Measurements from ENCODE around the gene TTLL11.

The TTLL11 gene

DNA sequence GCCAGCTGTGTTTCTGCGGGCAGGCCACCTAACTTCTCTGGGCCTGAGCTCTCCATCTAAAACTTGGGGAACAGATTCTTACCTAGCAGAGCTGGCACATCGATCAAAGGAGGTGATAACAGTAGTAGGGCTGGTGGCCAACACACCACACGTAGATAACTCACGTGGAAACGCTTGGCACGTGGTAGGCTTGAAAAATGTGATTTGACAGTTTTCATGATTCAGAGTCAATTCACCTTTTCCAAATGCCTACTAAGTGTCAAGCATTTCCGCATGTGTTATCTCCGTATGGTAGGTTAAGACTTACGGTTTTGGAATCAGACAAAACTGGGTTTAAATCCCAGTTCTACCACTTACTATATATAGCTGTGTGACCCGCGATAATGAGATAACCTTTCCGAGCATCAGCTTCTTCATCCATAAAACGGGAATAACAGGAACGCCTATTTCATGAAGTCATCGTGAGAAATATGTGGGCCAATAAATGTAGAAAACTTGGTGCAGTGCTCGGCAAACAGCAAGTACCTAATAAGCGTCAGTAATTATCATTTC is 41.0 kb upstream of the TTLL11 start:
- TF ChIP-seq, protein P1, sequence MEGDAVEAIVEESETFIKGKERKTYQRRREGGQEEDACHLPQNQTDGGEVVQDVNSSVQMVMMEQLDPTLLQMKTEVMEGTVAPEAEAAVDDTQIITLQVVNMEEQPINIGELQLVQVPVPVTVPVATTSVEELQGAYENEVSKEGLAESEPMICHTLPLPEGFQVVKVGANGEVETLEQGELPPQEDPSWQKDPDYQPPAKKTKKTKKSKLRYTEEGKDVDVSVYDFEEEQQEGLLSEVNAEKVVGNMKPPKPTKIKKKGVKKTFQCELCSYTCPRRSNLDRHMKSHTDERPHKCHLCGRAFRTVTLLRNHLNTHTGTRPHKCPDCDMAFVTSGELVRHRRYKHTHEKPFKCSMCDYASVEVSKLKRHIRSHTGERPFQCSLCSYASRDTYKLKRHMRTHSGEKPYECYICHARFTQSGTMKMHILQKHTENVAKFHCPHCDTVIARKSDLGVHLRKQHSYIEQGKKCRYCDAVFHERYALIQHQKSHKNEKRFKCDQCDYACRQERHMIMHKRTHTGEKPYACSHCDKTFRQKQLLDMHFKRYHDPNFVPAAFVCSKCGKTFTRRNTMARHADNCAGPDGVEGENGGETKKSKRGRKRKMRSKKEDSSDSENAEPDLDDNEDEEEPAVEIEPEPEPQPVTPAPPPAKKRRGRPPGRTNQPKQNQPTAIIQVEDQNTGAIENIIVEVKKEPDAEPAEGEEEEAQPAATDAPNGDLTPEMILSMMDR (conservative IDR thresholded peaks at IDR 0.05) = no peak
- no peak for TF ChIP-seq ZFX (IDR thresholded peaks at IDR 0.05)
- peak overlapping the region; percentile 24 for H3K27ac ChIP-seq

DNA sequence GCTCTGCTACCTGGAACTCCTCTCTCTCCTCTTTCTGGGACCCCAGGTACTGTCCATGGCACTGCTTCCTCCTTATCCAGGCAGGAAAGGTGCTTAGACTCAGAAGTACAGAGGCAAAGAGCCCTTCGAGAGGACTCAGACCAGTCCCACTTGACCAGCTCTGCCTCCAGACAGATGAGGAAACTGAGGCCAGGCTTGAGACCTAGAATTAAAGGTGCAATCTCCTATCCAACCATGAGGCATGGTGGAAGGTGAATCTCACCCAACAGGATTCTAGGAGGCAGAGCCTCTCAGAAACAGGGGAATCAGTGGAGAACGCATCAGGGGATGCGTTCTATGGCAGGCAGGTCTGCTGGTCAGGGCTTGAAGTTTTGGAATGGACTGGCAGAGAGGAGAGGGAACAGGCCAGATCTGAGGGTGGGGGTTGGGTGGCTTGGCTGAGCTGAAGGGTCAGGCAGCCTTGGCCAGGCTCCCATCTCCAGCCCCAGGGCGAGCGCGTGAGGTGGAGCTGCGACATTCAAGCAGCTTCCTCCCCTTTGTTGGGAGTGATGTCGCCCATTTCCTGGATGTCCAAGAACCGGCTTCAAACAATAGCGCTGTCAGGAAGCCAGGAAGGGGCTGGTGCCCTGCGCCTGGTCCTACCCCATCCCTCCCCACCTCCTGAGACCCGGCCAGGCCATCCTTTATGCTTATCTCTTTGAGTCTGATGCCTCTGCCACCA is 40.3 kb upstream of the TTLL11 start:
- TF ChIP-seq ZFX (IDR thresholded peaks at IDR 0.05) = no peak
- TF ChIP-seq, protein P1 (conservative IDR thresholded peaks at IDR 0.05) = no peak
- H3K27ac ChIP-seq = peak overlapping the region; percentile 7

DNA sequence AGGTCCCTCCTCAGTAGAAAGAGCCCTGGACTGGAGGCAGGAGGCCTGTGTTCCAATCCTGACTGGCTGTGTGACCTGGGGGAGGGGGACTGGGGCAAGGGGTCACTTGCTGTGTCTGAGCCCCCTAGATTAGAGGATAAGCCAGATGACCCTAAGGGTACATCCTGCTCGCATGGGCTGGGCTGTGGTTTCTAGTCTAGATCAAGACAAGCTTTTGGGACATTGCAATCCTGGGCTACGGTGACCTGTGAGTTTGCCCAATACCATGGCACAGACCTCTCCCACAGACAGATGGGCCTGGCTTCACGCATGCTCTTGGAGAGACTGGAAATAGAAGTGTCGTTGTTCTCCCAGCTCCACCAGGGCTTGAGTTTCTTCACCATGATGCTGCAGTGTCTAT is 39.4 kb upstream of the TTLL11 start:
- H3K27ac ChIP-seq = no peak overlapping the region
- TF ChIP-seq, protein P1 (conservative IDR thresholded peaks at IDR 0.05) = no peak
- TF ChIP-seq ZFX (IDR thresholded peaks at IDR 0.05) = no peak

DNA sequence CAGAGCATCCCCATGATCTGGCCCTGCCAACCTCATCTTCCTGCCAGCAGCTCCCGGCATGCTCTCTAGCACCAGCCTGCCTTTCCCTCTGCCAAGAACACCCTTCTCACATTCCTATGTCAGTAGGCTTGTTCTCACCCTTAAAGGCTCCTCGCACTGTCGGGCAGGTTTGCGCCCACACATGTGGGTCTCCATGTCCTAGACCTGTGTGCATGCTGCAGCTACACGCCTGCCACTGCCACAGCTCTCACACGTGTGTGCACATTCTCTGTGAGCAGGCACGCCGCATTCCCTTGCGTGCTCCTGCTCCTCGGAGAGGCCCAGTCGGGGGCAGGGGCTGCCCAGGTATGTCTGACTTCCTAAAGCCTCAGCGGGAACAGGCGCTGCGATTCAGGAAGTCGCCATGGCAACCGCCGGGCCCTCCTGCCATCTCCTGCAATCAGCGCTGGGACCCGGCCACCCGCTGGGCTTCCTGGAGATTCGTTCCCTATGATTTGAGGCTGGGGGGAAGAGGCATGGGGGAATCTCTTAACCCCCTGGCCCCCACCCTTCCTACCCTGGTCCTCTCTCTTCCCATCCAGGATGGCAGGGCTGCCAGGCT is 38.4 kb upstream of the TTLL11 start:
- no peak overlapping the region for H3K27ac ChIP-seq
- TF ChIP-seq ZFX (IDR thresholded peaks at IDR 0.05) = no peak
- TF ChIP-seq, protein P1 (conservative IDR thresholded peaks at IDR 0.05) = no peak

DNA sequence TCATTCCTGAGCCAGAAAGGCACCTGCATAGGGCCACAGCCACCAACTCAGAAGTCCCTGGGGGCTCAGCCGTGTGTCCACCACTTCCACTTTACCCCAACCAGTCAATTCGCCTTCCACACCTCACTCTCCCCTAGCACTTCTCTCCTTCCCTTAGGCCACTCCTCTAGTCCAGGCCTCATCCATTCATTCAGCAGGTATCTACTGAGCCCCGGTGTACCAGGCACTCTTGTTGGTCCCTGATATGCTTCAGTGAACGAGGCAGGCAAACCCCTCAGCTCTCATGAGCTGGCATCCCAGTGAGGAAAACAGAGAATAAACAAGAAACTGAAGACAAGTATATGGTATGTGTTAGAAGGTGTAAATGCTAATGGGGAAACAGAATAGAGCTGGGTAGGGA is 37.7 kb upstream of the TTLL11 start:
- H3K27ac ChIP-seq = no peak overlapping the region
- TF ChIP-seq ZFX (IDR thresholded peaks at IDR 0.05) = no peak
- TF ChIP-seq, protein P1 (conservative IDR thresholded peaks at IDR 0.05) = no peak

DNA sequence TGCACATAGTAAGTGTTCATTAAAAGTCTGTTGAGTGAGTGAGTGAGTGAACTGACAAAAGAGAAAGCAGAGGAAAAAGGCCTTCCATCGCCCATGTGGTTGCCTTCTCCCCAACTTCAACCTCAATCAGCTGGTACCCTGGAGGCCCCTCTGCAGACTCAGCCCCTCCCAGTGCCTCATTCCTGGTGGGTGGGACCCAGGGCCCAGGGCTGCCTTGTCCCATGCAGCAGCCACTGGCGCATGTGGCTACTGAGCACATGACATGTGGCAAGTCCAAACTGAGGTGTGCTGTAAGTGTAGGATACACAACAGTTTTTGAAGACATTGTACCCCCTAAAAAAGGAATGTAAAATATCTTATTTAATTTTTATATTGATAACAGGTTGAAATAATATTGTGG is 36.9 kb upstream of the TTLL11 start:
- no peak for TF ChIP-seq ZFX (IDR thresholded peaks at IDR 0.05)
- TF ChIP-seq, protein P1 (conservative IDR thresholded peaks at IDR 0.05) = no peak

DNA sequence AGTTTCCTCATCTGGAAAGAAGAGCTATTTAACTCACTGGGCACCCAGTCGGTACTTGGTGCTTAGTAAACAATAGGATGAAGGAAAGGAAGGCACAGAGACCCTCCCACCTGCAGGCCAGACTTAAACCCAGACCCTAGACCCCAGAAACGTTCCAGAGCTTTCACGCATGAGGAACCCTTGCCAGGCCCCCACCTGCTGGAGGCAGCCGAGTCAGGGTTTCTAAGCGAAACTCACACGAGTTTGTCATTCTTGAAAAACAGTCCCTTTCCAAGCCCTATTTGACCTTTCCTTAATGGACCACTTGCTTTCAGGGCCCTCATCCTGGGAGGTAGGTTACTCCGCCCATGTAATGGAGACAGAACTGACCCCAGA is 35.8 kb upstream of the TTLL11 start:
- no peak for TF ChIP-seq ZFX (IDR thresholded peaks at IDR 0.05)
- TF ChIP-seq, protein P1 (conservative IDR thresholded peaks at IDR 0.05) = no peak
- no peak overlapping the region for H3K27ac ChIP-seq

More for the DNA sequence above, 36.9 kb upstream of the TTLL11 start:
- no peak overlapping the region for H3K27ac ChIP-seq

Measured in C4-2B (cell line).